Activated CD8-positive, alpha-beta T cell treated with anti-CD3 and anti-CD28 coated beads for 36 hours (primary cell): ENCODE data around the gene PTPRG. TPM values are rescaled to one million over a fixed set of nuclear protein-coding genes. Genes with fewer than 3 reads are reported as not detected.
"Not testable (repeated sequence)": the region's sequence is repeated elsewhere in the genome, so short reads cannot be mapped to it uniquely, and the experiment has no call there.

Experiments used
- ATAC-seq: fragments of 200-7000 bp; cut with Tn5 transposase; one replicate; pipeline ENCODE4 v1.10.0; 2021; ENCODE audit warnings: mild to moderate bottlenecking, moderate library complexity
- CTCF ChIA-PET: fragments of 350-600 bp; sonication (Branson Sonifier 250); formaldehyde crosslinking; loops from one replicate; lab custom pipeline; 2021; ENCODE audit warnings: antibody characterized with exemption; lab: Charles Lee
- POLR2A ChIA-PET: fragments of 350-600 bp; sonication (Branson Sonifier 250); formaldehyde crosslinking; loops from one replicate; lab custom pipeline; 2021; ENCODE audit warnings: antibody characterized with exemption; lab: Charles Lee
- DNase-seq: peaks from one replicate; pipeline ENCODE4 v3.0.0-alpha.2; 2020
- H3K27ac Mint-ChIP-seq: one replicate; pipeline ENCODE4 v1.8.0; 2021; ENCODE audit warnings: mild to moderate bottlenecking, mixed read lengths
- H3K27me3 Mint-ChIP-seq: one replicate; pipeline ENCODE4 v1.8.0; 2021; ENCODE audit warnings: mixed read lengths
- H3K36me3 Mint-ChIP-seq: one replicate; pipeline ENCODE4 v1.8.0; 2021; ENCODE audit warnings: low read depth, mixed read lengths
- H3K4me1 Mint-ChIP-seq: one replicate; pipeline ENCODE4 v1.8.0; 2021; ENCODE audit warnings: low read depth, mixed read lengths
- H3K4me3 Mint-ChIP-seq: one replicate; pipeline ENCODE4 v1.8.0; 2021; ENCODE audit warnings: mild to moderate bottlenecking, moderate library complexity, mixed read lengths
- H3K9me3 Mint-ChIP-seq: one replicate; pipeline ENCODE4 v1.8.0; 2021; ENCODE audit warnings: mixed read lengths
- CTCF ChIP-seq: fragments of 200-600 bp; IDR thresholded peaks from one replicate; pipeline ENCODE4 v1.8.0; 2022; ENCODE audit warnings: antibody characterized with exemption, mild to moderate bottlenecking
- intact Hi-C: fragments of 100-400 bp; cut with micrococcal nuclease; formaldehyde crosslinking; loops from one replicate; pipeline ENCODE4 v1.10.0; 2022
- total RNA-seq, 2 experiments: library from RNA; stranded (reverse); gene quantifications; one replicate each; pipeline ENCODE4 v1.2.3, GENCODE V29; 2021

Gene PTPRG
- total RNA-seq, 2 experiments from 2014 or later = not detected

- ChIA-PET CTCF (no interaction called here), POLR2A (no interaction called here)
- no peak for TF ChIP-seq CTCF
- no peak for ATAC-seq
- H3K9me3 Mint-ChIP-seq = no peaks in the 10 kb centered on the region
- no peak overlapping the region for H3K4me3 Mint-ChIP-seq
- no peaks in the 10 kb centered on the region for H3K36me3 Mint-ChIP-seq
- peaks cover 2% of the 10 kb centered on the region for H3K27me3 Mint-ChIP-seq
- DNase-seq = no peak
- H3K27ac Mint-ChIP-seq = no peak overlapping the region
- intact Hi-C loops = no loop called here
- no peaks in the 10 kb centered on the region for H3K4me1 Mint-ChIP-seq
Measured at GRCh38 chr3:61812085-61812484, 250.7 kb downstream of the PTPRG start.

- DNase-seq (no peak), ATAC-seq (no peak)
- no peaks in the 10 kb centered on the region for H3K4me1 Mint-ChIP-seq
- H3K27ac Mint-ChIP-seq = no peak overlapping the region
- no peaks in the 10 kb centered on the region for H3K9me3 Mint-ChIP-seq
- H3K27me3 Mint-ChIP-seq = peaks cover 2% of the 10 kb centered on the region
- H3K36me3 Mint-ChIP-seq = no peaks in the 10 kb centered on the region
- ChIA-PET POLR2A (no interaction called here), CTCF (no interaction called here)
- TF ChIP-seq CTCF = no peak
- intact Hi-C loops = no loop called here
- no peak overlapping the region for H3K4me3 Mint-ChIP-seq
Measured at GRCh38 chr3:61812517-61812916, 251.1 kb downstream of the PTPRG start.

- Mint-ChIP-seq H3K27me3 (peaks cover 3% of the 10 kb centered on the region), H3K36me3 (no peaks in the 10 kb centered on the region), H3K4me1 (no peaks in the 10 kb centered on the region), H3K9me3 (no peaks in the 10 kb centered on the region), H3K27ac (no peak overlapping the region), H3K4me3 (no peak overlapping the region)
- POLR2A ChIA-PET = no interaction called here
- DNase-seq (no peak), ATAC-seq (no peak)
- TF ChIP-seq CTCF = no peak
- intact Hi-C loops = no loop called here
- CTCF ChIA-PET = no interaction called here
Measured at GRCh38 chr3:61813636-61814035, 252.3 kb downstream of the PTPRG start.

- Mint-ChIP-seq H3K4me1 (no peaks in the 10 kb centered on the region), H3K36me3 (no peaks in the 10 kb centered on the region), H3K9me3 (no peaks in the 10 kb centered on the region), H3K27ac (no peak overlapping the region), H3K4me3 (no peak overlapping the region), H3K27me3 (peaks cover 3% of the 10 kb centered on the region)
- ATAC-seq (no peak), DNase-seq (no peak)
- intact Hi-C loops = no loop called here
- POLR2A ChIA-PET = no interaction called here
- TF ChIP-seq CTCF = no peak
- CTCF ChIA-PET = no interaction called here
Measured at GRCh38 chr3:61814674-61815073, 253.3 kb downstream of the PTPRG start.

- intact Hi-C loops, H3K4me3 Mint-ChIP-seq, H3K27me3 Mint-ChIP-seq, POLR2A ChIA-PET, H3K4me1 Mint-ChIP-seq, DNase-seq, H3K27ac Mint-ChIP-seq, H3K36me3 Mint-ChIP-seq, ATAC-seq, H3K9me3 Mint-ChIP-seq, CTCF ChIA-PET: not testable (repeated sequence)
Measured at GRCh38 chr3:61816304-61816703, 254.9 kb downstream of the PTPRG start.

- no peaks in the 10 kb centered on the region for H3K9me3 Mint-ChIP-seq
- H3K27ac Mint-ChIP-seq = no peak overlapping the region
- CTCF ChIA-PET = no interaction called here
- H3K4me3 Mint-ChIP-seq = no peak overlapping the region
- H3K36me3 Mint-ChIP-seq = no peaks in the 10 kb centered on the region
- no peak for TF ChIP-seq CTCF
- ATAC-seq = no peak
- DNase-seq = no peak
- peaks cover 1% of the 10 kb centered on the region for H3K27me3 Mint-ChIP-seq
- H3K4me1 Mint-ChIP-seq = no peaks in the 10 kb centered on the region
- POLR2A ChIA-PET = no interaction called here
- intact Hi-C loops = no loop called here
Measured at GRCh38 chr3:61819861-61820260, 258.5 kb downstream of the PTPRG start.
